GM13976 (cell line): Measurements from ENCODE around the gene RAB11FIP4.

Source experiments
- DNase-seq: peaks from one replicate; pipeline ENCODE4 v3.0.0; 2012; ENCODE audit warnings: low spot score
- in situ Hi-C: fragments of 300-500 bp; cut with MboI; formaldehyde crosslinking; loops from one replicate; pipeline ENCODE4 v1.12.0; 2022; ENCODE audit warnings: low sequenced_read_pairs, mixed read lengths, inconsistent platforms; ENCODE audit not compliant: unreplicated experiment
- TF ChIP-seq, protein P1 (sequence below): IDR thresholded peaks from 2 replicates; pipeline ENCODE4 v1.5.1; 2012; ENCODE audit warnings: borderline replicate concordance, mild to moderate bottlenecking; ENCODE audit not compliant: insufficient read depth; ENCODE audit errors: extremely low read depth, missing control alignments, control extremely low read depth

RAB11FIP4 gene

DNA sequence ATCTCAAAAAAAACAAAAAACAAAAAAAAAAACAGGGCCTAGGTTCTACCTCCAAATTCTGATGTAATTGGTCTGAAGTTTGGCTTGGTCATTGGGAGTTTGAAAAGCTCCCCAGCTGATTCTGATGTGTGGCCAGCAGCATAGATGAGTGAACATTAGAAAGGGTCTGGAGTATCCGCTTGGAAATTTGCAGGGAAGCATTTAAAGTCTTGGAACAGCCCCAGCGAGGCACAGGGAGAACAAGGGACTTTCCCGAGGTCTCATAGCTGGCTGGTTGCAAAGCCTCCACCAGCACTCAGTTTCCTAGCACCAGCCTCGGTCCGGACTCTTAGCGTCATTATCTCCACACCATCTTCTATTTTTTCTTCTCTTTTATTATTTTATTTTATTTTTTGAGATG, 70.8 kb downstream of the RAB11FIP4 start:
- TF ChIP-seq, protein P1, sequence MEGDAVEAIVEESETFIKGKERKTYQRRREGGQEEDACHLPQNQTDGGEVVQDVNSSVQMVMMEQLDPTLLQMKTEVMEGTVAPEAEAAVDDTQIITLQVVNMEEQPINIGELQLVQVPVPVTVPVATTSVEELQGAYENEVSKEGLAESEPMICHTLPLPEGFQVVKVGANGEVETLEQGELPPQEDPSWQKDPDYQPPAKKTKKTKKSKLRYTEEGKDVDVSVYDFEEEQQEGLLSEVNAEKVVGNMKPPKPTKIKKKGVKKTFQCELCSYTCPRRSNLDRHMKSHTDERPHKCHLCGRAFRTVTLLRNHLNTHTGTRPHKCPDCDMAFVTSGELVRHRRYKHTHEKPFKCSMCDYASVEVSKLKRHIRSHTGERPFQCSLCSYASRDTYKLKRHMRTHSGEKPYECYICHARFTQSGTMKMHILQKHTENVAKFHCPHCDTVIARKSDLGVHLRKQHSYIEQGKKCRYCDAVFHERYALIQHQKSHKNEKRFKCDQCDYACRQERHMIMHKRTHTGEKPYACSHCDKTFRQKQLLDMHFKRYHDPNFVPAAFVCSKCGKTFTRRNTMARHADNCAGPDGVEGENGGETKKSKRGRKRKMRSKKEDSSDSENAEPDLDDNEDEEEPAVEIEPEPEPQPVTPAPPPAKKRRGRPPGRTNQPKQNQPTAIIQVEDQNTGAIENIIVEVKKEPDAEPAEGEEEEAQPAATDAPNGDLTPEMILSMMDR = no peak
- no peak for DNase-seq
- in situ Hi-C loops = no loop called here

DNA sequence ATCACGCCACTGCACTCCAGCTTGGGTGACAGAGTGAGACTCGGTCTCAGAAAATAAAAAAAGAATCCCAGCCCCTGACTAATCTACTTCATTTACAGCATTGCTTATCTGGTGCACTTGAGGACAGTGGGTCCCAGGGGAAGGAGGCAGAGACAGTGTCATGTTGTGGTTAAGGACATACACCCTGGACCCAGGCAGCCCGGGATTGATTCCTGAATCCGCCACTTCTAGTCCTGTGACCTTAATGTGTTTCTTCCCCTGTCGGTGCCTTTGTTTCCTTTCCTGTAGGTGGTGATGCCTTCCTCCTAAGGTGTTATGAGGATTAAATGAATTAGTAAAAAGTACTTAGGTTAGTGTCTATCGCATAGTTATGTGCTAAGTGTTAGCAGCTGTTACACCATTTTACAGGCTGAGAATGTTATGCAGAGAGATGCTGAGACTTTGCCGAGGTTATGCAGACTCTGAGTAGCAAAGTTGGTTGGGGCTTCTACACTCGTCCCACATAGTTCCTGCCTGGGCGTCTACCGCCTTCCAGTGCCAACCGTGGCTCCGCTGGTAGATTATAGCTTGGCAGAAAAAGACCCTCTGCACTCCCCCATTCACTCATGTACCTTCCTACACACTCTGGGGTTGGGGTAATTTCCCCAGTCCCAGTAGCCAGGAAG, 74.8 kb downstream of the RAB11FIP4 start:
- in situ Hi-C loops = no loop called here
- no peak for DNase-seq
- TF ChIP-seq, protein P1 = no peak

DNA sequence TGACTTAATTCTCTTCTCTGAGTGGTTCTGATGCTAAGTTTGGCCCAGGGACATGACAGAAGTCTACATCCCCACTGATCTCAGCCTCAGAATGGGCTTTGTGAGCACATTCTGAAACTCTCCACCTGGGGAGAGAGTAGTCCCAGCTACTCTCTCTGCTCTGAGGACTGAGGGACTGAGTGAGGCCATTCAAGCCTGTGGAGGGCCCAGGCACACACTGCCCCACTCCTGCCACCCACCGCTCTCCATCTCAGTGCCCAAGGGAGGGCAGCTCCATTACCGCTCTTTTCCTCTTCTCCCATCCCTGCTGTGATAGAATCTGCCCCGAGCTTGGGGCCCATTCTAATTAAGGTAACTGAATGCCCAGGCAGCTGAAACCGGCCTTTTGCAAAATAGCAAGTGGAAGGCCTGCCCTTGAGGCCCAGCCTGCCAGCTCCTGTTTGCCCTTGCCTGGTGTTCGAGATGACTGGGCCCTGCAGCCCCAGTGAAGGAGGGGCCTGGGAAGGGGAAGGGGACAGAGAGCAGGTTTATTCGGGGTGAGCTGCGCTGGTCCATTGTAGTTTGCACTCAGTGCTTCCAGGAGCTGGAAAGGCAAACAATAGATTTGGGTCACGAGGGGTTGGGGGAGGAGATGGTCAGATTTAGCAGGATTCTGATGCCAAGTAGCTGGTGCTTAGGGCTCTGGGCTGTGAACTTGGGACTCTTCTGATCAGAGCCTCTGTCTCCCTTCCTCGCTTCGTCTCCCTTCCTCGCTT, 76.2 kb downstream of the RAB11FIP4 start:
- no peak for DNase-seq
- TF ChIP-seq, protein P1 = no peak
- in situ Hi-C loops = no loop called here

DNA sequence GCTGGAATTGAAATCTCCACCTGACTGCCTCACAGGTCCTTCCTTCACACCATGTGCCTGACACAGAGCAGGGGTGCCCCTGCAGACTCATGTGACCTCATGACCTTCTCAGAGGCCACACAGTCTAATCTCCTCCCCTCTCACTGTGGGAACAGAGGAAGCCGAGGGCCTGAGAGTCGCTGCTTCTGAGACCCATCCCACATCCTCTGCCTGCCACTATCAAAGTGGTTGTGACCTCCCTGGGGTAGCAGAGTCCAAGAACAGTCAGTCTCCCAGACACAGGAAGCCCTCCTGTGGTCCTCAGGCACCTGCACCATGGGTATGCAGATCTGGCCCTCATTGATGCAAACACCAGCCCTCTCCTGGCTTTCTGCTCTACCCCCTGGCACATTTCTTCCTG, 78.5 kb downstream of the RAB11FIP4 start:
- TF ChIP-seq, protein P1 = no peak
- in situ Hi-C loops = no loop called here
- DNase-seq = no peak

DNA sequence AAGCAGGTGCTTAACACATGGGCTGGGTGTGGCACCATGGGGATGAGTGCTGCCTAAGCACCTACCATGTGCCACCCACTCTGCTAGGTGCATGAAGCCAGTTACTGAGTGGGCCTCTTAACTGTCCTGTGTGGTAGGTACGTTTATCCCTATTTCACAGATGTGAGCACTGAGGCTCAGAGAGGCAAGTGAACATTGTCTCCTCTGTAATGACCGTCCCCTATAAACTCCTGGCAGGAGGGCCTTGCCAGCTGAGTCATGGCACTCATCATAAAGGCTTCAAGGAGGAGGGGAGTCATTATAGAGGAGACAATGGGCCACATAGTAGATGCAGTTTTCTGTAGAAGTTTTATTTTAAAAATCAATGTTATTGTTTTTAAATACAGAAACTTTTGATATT, 79.1 kb downstream of the RAB11FIP4 start:
- TF ChIP-seq, protein P1 = no peak
- DNase-seq = no peak
- in situ Hi-C loops = no loop called here

DNA sequence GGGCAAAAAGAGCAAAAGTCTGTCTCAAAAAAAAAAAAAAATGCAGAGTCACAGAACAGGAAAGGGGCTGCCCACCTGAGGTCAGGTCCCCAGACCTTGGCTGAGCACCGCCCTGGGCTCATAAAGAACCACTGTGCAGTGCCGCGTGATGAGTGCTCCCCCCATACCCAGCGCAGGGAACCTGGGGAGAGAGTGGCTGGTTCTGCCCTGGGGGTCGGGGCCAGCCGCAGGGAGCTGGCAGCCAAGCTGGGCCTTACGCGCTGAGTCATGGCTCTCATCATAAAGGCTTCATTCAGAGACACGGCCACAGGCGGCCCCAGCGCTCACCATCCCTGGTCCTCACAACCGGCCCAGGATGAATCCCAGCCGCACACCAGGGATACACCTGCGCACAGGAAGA, 80.7 kb downstream of the RAB11FIP4 start:
- DNase-seq = no peak
- TF ChIP-seq, protein P1 = no peak
- in situ Hi-C loops = no loop called here
